Mesenchymal stem cell (in vitro differentiated cells and primary cell): ENCODE measurements around the gene ZNF337.
"Not testable (repeated sequence)": the region's sequence is repeated elsewhere in the genome, so short reads cannot be mapped to it uniquely, and the experiment has no call there.

Experiments used
- DNase-seq: peaks from one replicate; pipeline ENCODE4 v3.0.0-alpha.2; 2013
- H2AFZ ChIP-seq: one replicate; pipeline ENCODE4 v1.6.1; 2013; ENCODE audit warnings: low read depth, mild to moderate bottlenecking, control low read depth, inconsistent platforms, low read length, moderate library complexity
- H2AK5ac ChIP-seq: 2 replicates; pipeline ENCODE4 v1.6.1; 2013; ENCODE audit warnings: low read length, moderate library complexity, mild to moderate bottlenecking, inconsistent platforms; ENCODE audit not compliant: severe bottlenecking
- H2BK120ac ChIP-seq: one replicate; pipeline ENCODE4 v1.6.1; 2013; ENCODE audit warnings: low read depth, mild to moderate bottlenecking, inconsistent platforms, low read length, moderate library complexity
- H2BK12ac ChIP-seq, 2 experiments: one replicate each; pipeline ENCODE4 v1.6.1; 2013; ENCODE audit warnings: inconsistent platforms in 2 of 2, low read length in 2 of 2, mild to moderate bottlenecking in 2 of 2, moderate library complexity in 2 of 2, control low read depth in 1 of 2
- H2BK15ac ChIP-seq: one replicate; pipeline ENCODE4 v1.6.1; 2013; ENCODE audit warnings: mild to moderate bottlenecking, low read depth, inconsistent platforms; ENCODE audit not compliant: poor library complexity, severe bottlenecking
- H2BK5ac ChIP-seq: 2 replicates; pipeline ENCODE4 v1.6.1; 2013; ENCODE audit warnings: low read depth, mild to moderate bottlenecking, low read length, control low read depth, inconsistent platforms; ENCODE audit not compliant: poor library complexity, severe bottlenecking
- H3K14ac ChIP-seq, 2 experiments: one replicate each; pipeline ENCODE4 v1.6.1; 2013; ENCODE audit warnings: inconsistent platforms in 2 of 2, low read length in 2 of 2, control low read depth in 1 of 2, mild to moderate bottlenecking in 1 of 2, moderate library complexity in 1 of 2
- H3K18ac ChIP-seq, 2 experiments: one replicate each; pipeline ENCODE4 v1.6.1; 2013; ENCODE audit warnings: inconsistent platforms in 2 of 2, low read length in 2 of 2, control low read depth in 1 of 2, low read depth in 1 of 2, mild to moderate bottlenecking in 1 of 2
- H3K23ac ChIP-seq, 2 experiments: one replicate each; pipeline ENCODE4 v1.6.1; 2013; ENCODE audit warnings: inconsistent platforms in 2 of 2, low read length in 2 of 2, mild to moderate bottlenecking in 2 of 2, moderate library complexity in 2 of 2, control low read depth in 1 of 2
- H3K27ac ChIP-seq: 2 replicates; pipeline ENCODE4 v1.5.1; 2013; ENCODE audit warnings: mild to moderate bottlenecking, moderate library complexity, low read length, control low read depth, inconsistent platforms; ENCODE audit not compliant: poor library complexity, severe bottlenecking
- H3K27me3 ChIP-seq, 2 experiments: 2 replicates each; pipeline versions ENCODE4 v1.6.1 to v1.7.0; 2013; ENCODE audit warnings: low read length in 2 of 2, mild to moderate bottlenecking in 2 of 2, moderate library complexity in 2 of 2, control low read depth in 1 of 2, inconsistent platforms in 1 of 2; ENCODE audit not compliant: control insufficient read depth in 1 of 2, insufficient read depth in 1 of 2
- H3K36me3 ChIP-seq, 2 experiments: 2 replicates each; pipeline versions ENCODE4 v1.6.1 to v1.7.0; 2013; ENCODE audit warnings: low read length in 2 of 2, control low read depth in 1 of 2, inconsistent platforms in 1 of 2, low read depth in 1 of 2, mild to moderate bottlenecking in 1 of 2; ENCODE audit not compliant: insufficient read depth in 2 of 2, control insufficient read depth in 1 of 2
- H3K4ac ChIP-seq, 2 experiments: one replicate each; pipeline ENCODE4 v1.6.1; 2013; ENCODE audit warnings: inconsistent platforms in 2 of 2, low read length in 2 of 2, mild to moderate bottlenecking in 2 of 2, moderate library complexity in 2 of 2, control low read depth in 1 of 2, low read depth in 1 of 2
- H3K4me1 ChIP-seq: 2 replicates; pipeline ENCODE4 v1.6.1; 2013; ENCODE audit warnings: low read depth, low read length, control low read depth; ENCODE audit not compliant: control insufficient read depth, insufficient read depth
- H3K4me2 ChIP-seq: 2 replicates; pipeline ENCODE4 v1.6.1; 2013; ENCODE audit warnings: low read length, mild to moderate bottlenecking, inconsistent platforms; ENCODE audit not compliant: poor library complexity, severe bottlenecking
- H3K4me3 ChIP-seq, 2 experiments: 2 replicates each; pipeline versions ENCODE4 v1.5.1 to v1.7.0; 2013; ENCODE audit warnings: low read length in 2 of 2, mild to moderate bottlenecking in 2 of 2, control low read depth in 1 of 2, low read depth in 1 of 2; ENCODE audit not compliant: insufficient read depth in 1 of 2
- H3K79me1 ChIP-seq: replicated peaks from 2 replicates; pipeline ENCODE4 v1.6.1; 2013; ENCODE audit warnings: mild to moderate bottlenecking, control low read depth, low read length, inconsistent platforms; ENCODE audit not compliant: poor library complexity, severe bottlenecking
- H3K9ac ChIP-seq: 2 replicates; pipeline ENCODE4 v1.7.0; 2013; ENCODE audit warnings: mild to moderate bottlenecking, low read length, moderate library complexity
- H3K9me3 ChIP-seq: 2 replicates; pipeline ENCODE4 v1.7.0; 2013; ENCODE audit warnings: mild to moderate bottlenecking, low read length; ENCODE audit not compliant: control insufficient read depth
- H4K8ac ChIP-seq: one replicate; pipeline ENCODE4 v1.6.1; 2013; ENCODE audit warnings: inconsistent platforms, mild to moderate bottlenecking, low read length, moderate library complexity
- H4K91ac ChIP-seq: one replicate; pipeline ENCODE4 v1.6.1; 2013; ENCODE audit warnings: mild to moderate bottlenecking, low read length, inconsistent platforms
- WGBS: methylation state at CpG from one replicate; pipeline ENCODE4 v1.1.7; 2013; ENCODE audit warnings: mixed read lengths; 5-methylcytosine and 5-hydroxymethylcytosine counted together

Gene ZNF337

DNA sequence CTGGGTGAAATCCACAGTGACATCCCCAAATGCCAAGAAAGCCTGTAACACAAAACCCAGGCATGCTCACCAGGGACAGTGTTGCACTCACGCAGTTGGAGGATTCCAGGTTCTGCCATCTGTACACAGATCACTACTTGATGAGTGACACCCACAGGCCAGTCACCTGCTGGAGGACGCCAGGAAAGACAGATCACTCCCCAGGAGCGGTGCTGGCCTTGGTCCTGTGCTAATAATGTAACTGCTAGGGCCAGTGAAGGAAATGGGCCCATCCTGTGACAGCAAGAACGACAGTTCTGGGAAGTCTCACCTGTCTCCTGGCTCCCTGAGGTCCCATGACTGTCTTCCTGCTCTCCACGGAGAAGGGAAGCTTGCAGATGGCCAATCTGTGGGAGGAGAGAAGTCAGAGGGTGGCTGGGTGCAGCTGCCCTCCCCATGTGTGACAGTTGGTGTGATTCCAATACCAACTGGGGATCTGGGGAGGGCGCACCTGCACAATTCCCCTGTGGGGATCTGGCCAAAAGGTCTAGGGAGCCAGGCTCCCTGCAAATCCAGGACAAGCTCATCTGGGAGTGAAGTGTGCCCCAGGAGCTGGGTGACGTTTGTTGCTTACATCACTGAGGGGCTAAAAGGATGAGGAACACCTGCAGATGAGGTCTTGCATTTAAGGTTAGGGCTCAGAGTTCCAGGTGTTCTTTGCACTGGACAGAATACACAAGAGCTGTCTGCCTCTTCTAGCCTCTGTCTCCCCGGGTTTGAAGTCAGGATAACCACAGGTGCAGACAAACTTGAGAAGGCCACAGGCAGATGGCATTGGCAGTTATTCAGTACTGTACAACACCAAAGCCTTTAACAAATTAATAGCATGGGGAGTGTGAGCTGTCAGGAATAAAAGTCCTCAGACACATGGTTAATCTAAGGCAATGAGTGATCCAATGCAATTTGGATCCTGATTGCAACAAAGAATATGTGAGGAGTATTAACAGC lies 10.3 kb downstream of the ZNF337 start:
- no peak overlapping the region for H3K18ac ChIP-seq
- no peak overlapping the region for H3K23ac ChIP-seq
- peaks cover 20% of the 10 kb centered on the region for H3K79me1 ChIP-seq
- no peak overlapping the region for H2BK15ac ChIP-seq
- H4K91ac ChIP-seq, result no peak overlapping the region
- H4K8ac ChIP-seq, result peak overlapping the region; percentile 9
- no peak overlapping the region for H2AK5ac ChIP-seq
- no peak overlapping the region for H3K9ac ChIP-seq
- H2BK5ac ChIP-seq, result no peak overlapping the region
- no peak overlapping the region for H3K4me3 ChIP-seq
- no peak overlapping the region for H2BK120ac ChIP-seq
- H3K27ac ChIP-seq, result no peak overlapping the region
- H2AFZ ChIP-seq, result no peak overlapping the region
- peaks cover 14 to 40% of the 10 kb centered on the region in 2 experiments for H3K36me3 ChIP-seq
- no peaks in the 10 kb centered on the region for H3K27me3 ChIP-seq
- no peak overlapping the region for H3K4ac ChIP-seq
- DNase-seq, result no peak
- H2BK12ac ChIP-seq, result no peak overlapping the region
- H3K4me1 ChIP-seq, result no peaks in the 10 kb centered on the region
- no peaks in the 10 kb centered on the region for H3K9me3 ChIP-seq
- no peak overlapping the region for H3K14ac ChIP-seq
- H3K4me2 ChIP-seq, result no peak overlapping the region
- 81% methylated on average over 8 of the region's 8 CpGs for WGBS

DNA sequence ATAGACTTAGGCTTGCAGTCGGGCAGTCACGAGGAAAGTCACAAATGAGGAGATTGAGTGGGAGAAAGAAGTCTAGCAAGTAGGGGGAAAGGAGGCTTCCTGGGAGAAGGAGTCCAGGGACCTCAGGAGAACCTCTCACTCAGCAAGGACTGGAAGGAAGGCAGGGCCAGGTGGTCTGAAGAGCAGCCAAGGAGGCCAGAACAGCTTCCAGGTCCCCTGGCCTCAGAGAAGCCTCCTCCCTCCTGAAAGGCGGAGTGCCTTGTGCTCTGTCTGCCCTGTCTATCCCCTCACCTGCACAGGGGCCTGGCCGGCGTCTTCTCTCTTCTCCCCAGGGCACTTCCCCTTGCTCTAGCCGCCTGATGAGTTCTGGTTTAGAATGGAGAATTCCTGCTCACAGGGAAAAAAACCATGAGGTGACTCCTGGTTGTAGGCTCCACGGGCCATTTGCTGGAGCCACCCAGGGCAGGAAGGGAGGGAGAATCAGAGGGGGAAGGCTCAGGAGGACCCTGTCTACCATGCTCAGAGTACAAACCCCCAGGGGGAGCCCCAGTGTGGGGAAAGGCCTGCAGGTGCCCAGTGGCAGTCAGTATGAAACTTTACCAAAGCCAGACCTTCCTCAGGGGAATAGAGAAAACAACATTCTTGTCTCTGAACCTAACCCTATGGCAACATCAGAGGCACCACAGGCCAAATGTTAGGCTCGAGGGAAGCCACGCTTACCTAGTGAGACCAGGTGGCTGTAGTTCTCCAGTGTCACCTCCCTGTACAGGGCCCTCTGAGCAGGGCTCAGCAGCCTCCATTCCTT lies 11.2 kb downstream of the ZNF337 start:
- H4K91ac ChIP-seq, result no peak overlapping the region
- H3K18ac ChIP-seq, result no peak overlapping the region
- H3K9me3 ChIP-seq, result no peaks in the 10 kb centered on the region
- peaks cover 23% of the 10 kb centered on the region for H3K79me1 ChIP-seq
- no peak overlapping the region for H2BK120ac ChIP-seq
- no peak overlapping the region for H2BK12ac ChIP-seq
- H2AFZ ChIP-seq, result no peak overlapping the region
- no peak overlapping the region for H2BK5ac ChIP-seq
- no peaks in the 10 kb centered on the region for H3K4me1 ChIP-seq
- H3K27me3 ChIP-seq, result no peaks in the 10 kb centered on the region
- no peak overlapping the region for H3K23ac ChIP-seq
- no peak overlapping the region for H3K9ac ChIP-seq
- no peak overlapping the region for H2BK15ac ChIP-seq
- H4K8ac ChIP-seq, result no peak overlapping the region
- no peak overlapping the region for H3K4me2 ChIP-seq
- no peak overlapping the region for H3K4me3 ChIP-seq
- WGBS, result 97% methylated on average over 7 of the region's 9 CpGs
- H2AK5ac ChIP-seq, result no peak overlapping the region
- DNase-seq, result no peak
- H3K4ac ChIP-seq, result no peak overlapping the region
- no peak overlapping the region for H3K14ac ChIP-seq
- no peak overlapping the region for H3K27ac ChIP-seq
- peaks cover 14 to 45% of the 10 kb centered on the region in 2 experiments for H3K36me3 ChIP-seq

GRCh38 chr20:25683826-25684225 lies 12.8 kb downstream of the ZNF337 start:
- not testable (repeated sequence) for H2BK12ac ChIP-seq, DNase-seq, H3K27ac ChIP-seq, H3K23ac ChIP-seq, H3K4me1 ChIP-seq, H4K91ac ChIP-seq, H3K4me3 ChIP-seq, H2AK5ac ChIP-seq, H2BK120ac ChIP-seq, H3K27me3 ChIP-seq, H3K14ac ChIP-seq, H2AFZ ChIP-seq, H2BK5ac ChIP-seq, H2BK15ac ChIP-seq, H3K18ac ChIP-seq, H3K9ac ChIP-seq, H3K4ac ChIP-seq, H3K4me2 ChIP-seq, H4K8ac ChIP-seq, H3K9me3 ChIP-seq
- H3K79me1 ChIP-seq, result peaks cover 16% of the 10 kb centered on the region
- H3K36me3 ChIP-seq, result peaks cover 14 to 56% of the 10 kb centered on the region in 2 experiments
- no CpG with 5 or more reads among the region's 3 CpGs for WGBS

DNA sequence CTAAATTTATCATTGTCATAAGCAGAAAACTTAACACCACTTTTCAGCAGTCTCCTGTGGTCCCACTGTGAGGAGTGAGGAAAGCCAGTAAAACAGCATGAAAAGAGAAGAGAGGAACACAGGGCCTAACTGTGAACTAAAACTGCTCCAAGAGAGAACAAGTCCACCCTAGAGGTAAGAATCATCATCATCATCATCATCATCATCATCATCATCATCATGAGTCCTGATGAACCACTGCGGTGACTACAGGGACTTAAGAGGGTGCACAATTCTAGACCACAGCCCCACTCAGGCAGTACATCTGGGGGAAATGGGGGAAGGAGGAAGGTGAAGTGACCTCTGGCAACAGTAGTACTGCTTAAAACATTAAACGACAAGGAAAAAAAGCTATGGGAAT lies 13.6 kb downstream of the ZNF337 start:
- H4K8ac ChIP-seq, result no peak overlapping the region
- H3K27ac ChIP-seq, result no peak overlapping the region
- no peak overlapping the region for H3K23ac ChIP-seq
- no peaks in the 10 kb centered on the region for H3K27me3 ChIP-seq
- no peak overlapping the region for H2BK15ac ChIP-seq
- H3K4me2 ChIP-seq, result no peak overlapping the region
- no peak overlapping the region for H2BK12ac ChIP-seq
- peaks cover 18 to 64% of the 10 kb centered on the region in 2 experiments for H3K36me3 ChIP-seq
- 100% methylated on average over 1 of the region's 2 CpGs for WGBS
- no peak overlapping the region for H3K4me3 ChIP-seq
- H2BK120ac ChIP-seq, result no peak overlapping the region
- no peak overlapping the region for H3K14ac ChIP-seq
- H3K4ac ChIP-seq, result no peak overlapping the region
- no peak overlapping the region for H4K91ac ChIP-seq
- H3K9ac ChIP-seq, result no peak overlapping the region
- DNase-seq, result no peak
- H3K4me1 ChIP-seq, result no peaks in the 10 kb centered on the region
- no peaks in the 10 kb centered on the region for H3K9me3 ChIP-seq
- H3K18ac ChIP-seq, result no peak overlapping the region
- no peak overlapping the region for H2AFZ ChIP-seq
- no peak overlapping the region for H2AK5ac ChIP-seq
- H2BK5ac ChIP-seq, result no peak overlapping the region
- peaks cover 18% of the 10 kb centered on the region for H3K79me1 ChIP-seq
